Uterus (tissue), 4 donors: Measurements from ENCODE around the gene NMNAT3. TPM values are rescaled to one million over a fixed set of nuclear protein-coding genes. Genes with fewer than 3 reads are reported as not detected.

Source experiments
- DNase-seq, 2 donors: peaks; one replicate each; pipeline ENCODE4 v3.0.0-alpha.2; 2019 to 2020
- H3K27ac ChIP-seq, 2 donors: fragments of 200-600 bp; sonication (generic); 1 replicate in 1 of 2; 2 replicates in 1 of 2; pipeline ENCODE4 v1.5.1; 2016 to 2018
- H3K27me3 ChIP-seq, 2 donors: fragments of 200-600 bp; sonication (generic); one replicate each; pipeline ENCODE4 v1.5.1; 2018 to 2019; ENCODE audit warnings: control low read depth in 1 of 2
- H3K36me3 ChIP-seq, 2 donors: fragments of 200-600 bp; sonication (generic); one replicate each; pipeline ENCODE4 v1.5.1; 2019; ENCODE audit warnings: control low read depth in 1 of 2
- H3K4me1 ChIP-seq, 2 donors: fragments of 200-600 bp; sonication (generic); one replicate each; pipeline ENCODE4 v1.5.1; 2018 to 2019; ENCODE audit warnings: control low read depth in 1 of 2
- H3K4me3 ChIP-seq, 2 donors: fragments of 200-600 bp; sonication (generic); 1 replicate in 1 of 2; 2 replicates in 1 of 2; pipeline ENCODE4 v1.5.1; 2018 to 2019; ENCODE audit warnings: mild to moderate bottlenecking in 1 of 2
- H3K9me3 ChIP-seq, 2 donors: fragments of 200-600 bp; sonication (generic); one replicate each; pipeline ENCODE4 v1.5.1; 2019; ENCODE audit warnings: control low read depth in 1 of 2
- POLR2A ChIP-seq, 2 donors: fragments of 450-650 bp; IDR thresholded peaks; one replicate each; pipeline ENCODE4 v1.6.1; 2016; ENCODE audit warnings: antibody characterized with exemption in 2 of 2, mild to moderate bottlenecking in 1 of 2, moderate library complexity in 1 of 2
- intact Hi-C: fragments of 100-400 bp; cut with DNase I; formaldehyde crosslinking; loops from one replicate; pipeline ENCODE4 v1.15.1; 2023; ENCODE audit warnings: low total_unique reads
- total RNA-seq, 4 donors: library from RNA; depleted of rRNA in 3 of 4; stranded (reverse); fragments of >200 nt in 3 of 4; gene quantifications; one replicate each; pipeline versions ENCODE4 v1.1.0 to v1.2.4, GENCODE V29; 2014 to 2023
- TF ChIP-seq, protein P1 (sequence below), 4 experiments: fragments of 200-600 bp in 2 of 4; fragments of 450-650 bp in 2 of 4; sonication (generic) in 2 of 4; IDR thresholded peaks; one replicate each; pipeline ENCODE4 v1.5.1; 2016 to 2019; ENCODE audit warnings: antibody characterized with exemption in 4 of 4, mild to moderate bottlenecking in 2 of 4, moderate library complexity in 1 of 4
- donor health status: DM: yes; HTN: yes; CAD: no.

The NMNAT3 gene
- total RNA-seq, 4 donors from 2014 or later = 2.4 to 17.2 (median 7.5) TPM

DNA sequence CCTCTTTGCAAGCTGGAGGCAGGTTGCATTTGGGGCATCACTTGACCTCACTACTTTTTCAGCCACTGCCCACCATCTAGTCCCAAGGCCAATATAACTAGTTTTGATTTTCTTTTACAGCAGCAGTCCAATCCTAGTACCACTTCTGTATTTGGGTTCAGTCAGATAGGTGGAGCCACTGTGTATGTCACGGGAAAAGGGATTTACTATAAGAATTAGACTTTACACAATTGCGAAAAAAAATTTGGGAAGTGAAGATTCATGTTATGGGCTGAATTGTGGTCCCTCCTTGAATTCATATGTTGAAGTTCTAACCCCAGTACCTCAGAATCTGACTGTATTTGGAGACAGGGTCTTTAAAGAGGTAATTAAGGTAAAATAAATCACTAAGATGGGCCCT is 37.4 kb upstream of the NMNAT3 start:
- DNase-seq = no peak
- Histone ChIP-seq H3K9me3 (no peaks in the 10 kb centered on the region), H3K27ac (no peak overlapping the region), H3K4me3 (no peak overlapping the region), H3K36me3 (no peaks in the 10 kb centered on the region), H3K4me1 (no peaks in the 10 kb centered on the region), H3K27me3 (no peaks in the 10 kb centered on the region)
- intact Hi-C loops = no loop called here
- TF ChIP-seq, protein P1, sequence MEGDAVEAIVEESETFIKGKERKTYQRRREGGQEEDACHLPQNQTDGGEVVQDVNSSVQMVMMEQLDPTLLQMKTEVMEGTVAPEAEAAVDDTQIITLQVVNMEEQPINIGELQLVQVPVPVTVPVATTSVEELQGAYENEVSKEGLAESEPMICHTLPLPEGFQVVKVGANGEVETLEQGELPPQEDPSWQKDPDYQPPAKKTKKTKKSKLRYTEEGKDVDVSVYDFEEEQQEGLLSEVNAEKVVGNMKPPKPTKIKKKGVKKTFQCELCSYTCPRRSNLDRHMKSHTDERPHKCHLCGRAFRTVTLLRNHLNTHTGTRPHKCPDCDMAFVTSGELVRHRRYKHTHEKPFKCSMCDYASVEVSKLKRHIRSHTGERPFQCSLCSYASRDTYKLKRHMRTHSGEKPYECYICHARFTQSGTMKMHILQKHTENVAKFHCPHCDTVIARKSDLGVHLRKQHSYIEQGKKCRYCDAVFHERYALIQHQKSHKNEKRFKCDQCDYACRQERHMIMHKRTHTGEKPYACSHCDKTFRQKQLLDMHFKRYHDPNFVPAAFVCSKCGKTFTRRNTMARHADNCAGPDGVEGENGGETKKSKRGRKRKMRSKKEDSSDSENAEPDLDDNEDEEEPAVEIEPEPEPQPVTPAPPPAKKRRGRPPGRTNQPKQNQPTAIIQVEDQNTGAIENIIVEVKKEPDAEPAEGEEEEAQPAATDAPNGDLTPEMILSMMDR (IDR thresholded peaks at IDR 0.05) = no peak
- TF ChIP-seq POLR2A (IDR thresholded peaks at IDR 0.05) = no peak

DNA sequence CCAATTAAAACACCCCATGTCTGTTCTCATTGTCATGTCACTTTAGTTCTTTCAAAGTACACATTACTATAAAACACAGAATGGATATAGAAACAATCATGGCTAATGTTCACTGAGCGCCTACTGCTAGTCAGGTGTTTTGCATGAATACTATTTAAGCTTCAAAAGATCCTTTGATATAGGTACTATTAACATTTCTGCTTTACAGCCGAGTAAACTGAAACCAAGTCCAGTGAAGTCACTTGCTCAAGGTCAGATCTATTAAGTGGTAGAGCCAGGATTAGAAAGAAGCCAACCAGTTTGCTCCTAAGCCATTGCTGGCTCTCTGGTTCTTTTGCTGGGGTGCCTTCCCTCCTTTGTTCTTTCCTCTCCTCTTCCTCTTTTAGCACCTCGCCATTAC is 32.4 kb upstream of the NMNAT3 start:
- Histone ChIP-seq H3K4me1 (no peaks in the 10 kb centered on the region), H3K36me3 (no peaks in the 10 kb centered on the region), H3K4me3 (no peak overlapping the region), H3K9me3 (no peaks in the 10 kb centered on the region), H3K27me3 (no peaks in the 10 kb centered on the region), H3K27ac (no peak overlapping the region)
- TF ChIP-seq, protein P1 (IDR thresholded peaks at IDR 0.05) = no peak
- TF ChIP-seq POLR2A (IDR thresholded peaks at IDR 0.05) = no peak
- no peak for DNase-seq
- intact Hi-C loops = no loop called here

DNA sequence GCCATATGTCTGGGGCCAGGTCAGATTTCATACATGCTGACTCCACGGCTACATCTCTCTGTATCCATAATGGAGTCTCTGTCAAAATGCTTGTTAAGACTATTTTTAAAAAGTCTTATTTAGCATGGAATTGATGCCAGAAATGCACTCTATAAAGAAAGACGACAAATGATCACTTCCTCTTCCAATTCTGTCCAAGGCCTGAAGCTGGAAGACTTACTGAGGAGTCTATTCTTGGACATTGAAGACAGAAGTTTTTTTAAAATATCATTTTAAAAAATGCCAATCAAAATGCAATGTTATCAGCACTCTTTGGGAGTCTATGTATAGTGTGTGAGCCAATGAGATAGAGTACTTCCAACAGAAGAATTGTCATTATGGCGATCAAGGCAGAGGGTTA is 27.9 kb upstream of the NMNAT3 start:
- intact Hi-C loops = no loop called here
- Histone ChIP-seq H3K27me3 (no peaks in the 10 kb centered on the region), H3K36me3 (no peaks in the 10 kb centered on the region), H3K4me3 (no peak overlapping the region), H3K9me3 (no peaks in the 10 kb centered on the region), H3K4me1 (no peaks in the 10 kb centered on the region), H3K27ac (no peak overlapping the region)
- DNase-seq = no peak
- TF ChIP-seq, protein P1 (IDR thresholded peaks at IDR 0.05) = no peak
- TF ChIP-seq POLR2A (IDR thresholded peaks at IDR 0.05) = no peak

DNA sequence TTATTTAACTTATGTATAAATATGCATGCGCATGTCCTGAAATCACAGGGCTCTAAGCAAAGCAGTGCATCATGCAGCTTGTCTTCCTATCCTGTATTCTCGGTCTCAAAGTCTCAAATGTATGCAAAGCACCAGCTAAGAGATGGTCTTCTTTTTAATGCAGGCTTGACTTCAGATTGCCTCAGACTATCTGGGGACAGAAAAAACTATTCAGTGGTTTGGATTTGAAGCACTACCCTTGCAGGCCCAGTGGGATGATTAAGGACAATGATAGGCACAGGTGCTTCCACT is 18.5 kb upstream of the NMNAT3 start:
- H3K27me3 ChIP-seq = no peaks in the 10 kb centered on the region
- no peak for DNase-seq
- no peaks in the 10 kb centered on the region for H3K9me3 ChIP-seq
- TF ChIP-seq, protein P1 (IDR thresholded peaks at IDR 0.05) = no peak
- no peak for TF ChIP-seq POLR2A (IDR thresholded peaks at IDR 0.05)
- H3K4me3 ChIP-seq = no peak overlapping the region
- H3K4me1 ChIP-seq = no peaks in the 10 kb centered on the region
- no peaks in the 10 kb centered on the region for H3K36me3 ChIP-seq
- intact Hi-C loops = no loop called here
- no peak overlapping the region for H3K27ac ChIP-seq

DNA sequence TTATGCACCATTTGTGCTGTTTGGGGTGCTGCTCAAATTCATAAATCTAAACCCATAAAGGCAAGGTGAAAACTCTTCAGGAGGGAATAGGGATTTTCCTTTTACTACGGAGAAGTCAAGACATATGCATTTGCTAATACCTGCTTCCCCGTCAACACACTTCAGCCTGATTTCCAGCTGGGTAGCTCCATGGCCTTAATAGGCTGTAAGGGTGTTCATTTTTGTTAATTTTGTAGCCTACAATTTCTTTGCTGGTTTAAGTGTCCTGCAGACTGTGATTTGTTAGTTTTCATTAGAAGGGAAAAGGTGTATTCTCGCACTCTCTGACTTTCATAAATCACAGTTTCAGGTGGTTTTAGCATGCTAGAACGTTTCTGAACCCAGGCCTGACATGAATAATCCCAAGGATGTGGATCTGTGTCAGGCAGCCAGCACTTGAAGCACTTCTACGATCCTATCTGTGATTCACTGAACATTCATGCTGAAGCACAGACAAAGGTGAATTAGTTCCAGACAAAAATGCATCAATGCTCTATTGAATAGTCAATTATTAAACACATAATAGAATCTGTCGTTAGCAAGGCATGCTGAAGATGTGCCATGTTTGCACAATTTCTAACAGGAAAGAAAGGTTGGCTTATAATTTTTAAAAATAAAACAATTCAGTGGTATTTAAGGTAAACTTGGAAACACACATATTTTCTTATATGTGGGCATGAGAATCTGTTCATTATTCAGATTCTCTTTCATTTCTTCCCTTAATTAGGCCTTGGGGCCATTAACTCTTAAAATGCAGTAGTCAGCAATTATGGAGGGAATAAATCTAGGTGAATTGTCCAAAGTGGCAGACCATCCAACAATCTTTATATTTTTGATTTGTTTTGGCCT is 17.9 kb upstream of the NMNAT3 start:
- Histone ChIP-seq H3K4me1 (no peaks in the 10 kb centered on the region), H3K36me3 (no peaks in the 10 kb centered on the region), H3K4me3 (no peak overlapping the region), H3K27ac (no peak overlapping the region), H3K9me3 (no peaks in the 10 kb centered on the region), H3K27me3 (no peaks in the 10 kb centered on the region)
- TF ChIP-seq, protein P1 (IDR thresholded peaks at IDR 0.05) = no peak
- TF ChIP-seq POLR2A (IDR thresholded peaks at IDR 0.05) = no peak
- no peak for DNase-seq
- intact Hi-C loops = no loop called here
